Neuronal stem cell (in vitro differentiated cells): ENCODE results near the gene ACTR1A.

Experiments
- DNase-seq: peaks from one replicate; pipeline ENCODE4 v3.0.0-alpha.2; 2013; ENCODE audit warnings: low spot score
- H2AFZ ChIP-seq: one replicate; pipeline ENCODE4 v1.6.1; 2013; ENCODE audit warnings: mild to moderate bottlenecking, low read length, inconsistent platforms
- H2AK5ac ChIP-seq: 2 replicates; pipeline ENCODE4 v1.6.1; 2013; ENCODE audit warnings: low read depth, mild to moderate bottlenecking, inconsistent platforms, low read length, moderate library complexity, mixed read lengths
- H2BK120ac ChIP-seq: 2 replicates; pipeline ENCODE4 v1.6.1; 2013; ENCODE audit warnings: low read depth, mild to moderate bottlenecking, inconsistent platforms, low read length, moderate library complexity, mixed read lengths
- H2BK12ac ChIP-seq: one replicate; pipeline ENCODE4 v1.6.1; 2013; ENCODE audit warnings: low read length, inconsistent platforms
- H2BK15ac ChIP-seq: 2 replicates; pipeline ENCODE4 v1.6.1; 2013; ENCODE audit warnings: mild to moderate bottlenecking, low read length, inconsistent platforms, mixed read lengths
- H2BK5ac ChIP-seq: one replicate; pipeline ENCODE4 v1.6.1; 2013; ENCODE audit warnings: inconsistent platforms, mild to moderate bottlenecking, low read length, moderate library complexity
- H3K14ac ChIP-seq: one replicate; pipeline ENCODE4 v1.6.1; 2013; ENCODE audit warnings: low read length, inconsistent platforms
- H3K18ac ChIP-seq: 2 replicates; pipeline ENCODE4 v1.6.1; 2013; ENCODE audit warnings: low read length, inconsistent platforms
- H3K23ac ChIP-seq: 2 replicates; pipeline ENCODE4 v1.6.1; 2013; ENCODE audit warnings: low read depth, mild to moderate bottlenecking, mixed read lengths, low read length, inconsistent platforms; ENCODE audit not compliant: poor library complexity
- H3K27ac ChIP-seq: replicated peaks from 3 replicates; pipeline ENCODE4 v1.5.1; 2013; ENCODE audit warnings: low read length, inconsistent platforms
- H3K27me3 ChIP-seq, 3 experiments: 2 replicates each; pipeline ENCODE4 v1.6.1; 2013; ENCODE audit warnings: low read length in 3 of 3, mild to moderate bottlenecking in 2 of 3, inconsistent platforms in 1 of 3, low read depth in 1 of 3, mixed read lengths in 1 of 3, moderate library complexity in 1 of 3; ENCODE audit not compliant: control insufficient read depth in 3 of 3, insufficient read depth in 3 of 3
- H3K36me3 ChIP-seq, 2 donors: replicated peaks in 1 of 2; 2 replicates each; pipeline ENCODE4 v1.6.1; 2013; ENCODE audit warnings: low read length in 2 of 2; ENCODE audit not compliant: control insufficient read depth in 2 of 2, insufficient read depth in 2 of 2
- H3K4ac ChIP-seq: 2 replicates; pipeline ENCODE4 v1.6.1; 2013; ENCODE audit warnings: inconsistent platforms, mild to moderate bottlenecking, low read length, moderate library complexity
- H3K4me1 ChIP-seq, 2 donors: 1 replicate in 1 of 2; 2 replicates in 1 of 2; pipeline ENCODE4 v1.6.1; 2013; ENCODE audit warnings: low read length in 2 of 2, low read depth in 1 of 2; ENCODE audit not compliant: control insufficient read depth in 2 of 2, insufficient read depth in 1 of 2
- H3K4me2 ChIP-seq: one replicate; pipeline ENCODE4 v1.6.1; 2013; ENCODE audit warnings: mild to moderate bottlenecking, low read length, inconsistent platforms; ENCODE audit not compliant: insufficient read depth, poor library complexity, severe bottlenecking
- H3K4me3 ChIP-seq, 2 donors: 2 replicates each; pipeline ENCODE4 v1.5.1; 2013; ENCODE audit warnings: low read length in 2 of 2, mild to moderate bottlenecking in 2 of 2, inconsistent platforms in 1 of 2, moderate library complexity in 1 of 2
- H3K79me1 ChIP-seq: one replicate; pipeline ENCODE4 v1.6.1; 2013; ENCODE audit warnings: low read depth, mild to moderate bottlenecking, inconsistent platforms, low read length, moderate library complexity
- H3K9ac ChIP-seq: one replicate; pipeline ENCODE4 v1.6.1; 2013; ENCODE audit warnings: mild to moderate bottlenecking, low read depth, low read length, inconsistent platforms; ENCODE audit not compliant: poor library complexity
- H3K9me3 ChIP-seq, 2 donors: replicated peaks in 1 of 2; 2 replicates each; pipeline versions ENCODE3 to v1.6.1; 2013; ENCODE audit warnings: low read length in 2 of 2, mild to moderate bottlenecking in 2 of 2, inconsistent platforms in 1 of 2, low read depth in 1 of 2, mixed read lengths in 1 of 2, moderate library complexity in 1 of 2; ENCODE audit not compliant: control insufficient read depth in 2 of 2, insufficient read depth in 1 of 2
- H4K8ac ChIP-seq: one replicate; pipeline ENCODE4 v1.6.1; 2013; ENCODE audit warnings: low read depth, mild to moderate bottlenecking, inconsistent platforms, low read length, moderate library complexity
- H4K91ac ChIP-seq: one replicate; pipeline ENCODE4 v1.6.1; 2013; ENCODE audit warnings: low read length, low read depth, mild to moderate bottlenecking, inconsistent platforms; ENCODE audit not compliant: poor library complexity
- WGBS, 2 donors: extraction: QIAGEN DNeasy Blood & Tissue Kit; methylation state at CpG; one replicate each; pipeline ENCODE4 v1.1.7; 2013; ENCODE audit warnings: missing lambda C conversion rate in 2 of 2, mixed read lengths in 1 of 2; ENCODE audit not compliant: insufficient read length in 2 of 2, insufficient replicate concordance in 1 of 2; ENCODE audit errors: extremely low coverage in 2 of 2; 5-methylcytosine and 5-hydroxymethylcytosine counted together

ACTR1A gene

DNA sequence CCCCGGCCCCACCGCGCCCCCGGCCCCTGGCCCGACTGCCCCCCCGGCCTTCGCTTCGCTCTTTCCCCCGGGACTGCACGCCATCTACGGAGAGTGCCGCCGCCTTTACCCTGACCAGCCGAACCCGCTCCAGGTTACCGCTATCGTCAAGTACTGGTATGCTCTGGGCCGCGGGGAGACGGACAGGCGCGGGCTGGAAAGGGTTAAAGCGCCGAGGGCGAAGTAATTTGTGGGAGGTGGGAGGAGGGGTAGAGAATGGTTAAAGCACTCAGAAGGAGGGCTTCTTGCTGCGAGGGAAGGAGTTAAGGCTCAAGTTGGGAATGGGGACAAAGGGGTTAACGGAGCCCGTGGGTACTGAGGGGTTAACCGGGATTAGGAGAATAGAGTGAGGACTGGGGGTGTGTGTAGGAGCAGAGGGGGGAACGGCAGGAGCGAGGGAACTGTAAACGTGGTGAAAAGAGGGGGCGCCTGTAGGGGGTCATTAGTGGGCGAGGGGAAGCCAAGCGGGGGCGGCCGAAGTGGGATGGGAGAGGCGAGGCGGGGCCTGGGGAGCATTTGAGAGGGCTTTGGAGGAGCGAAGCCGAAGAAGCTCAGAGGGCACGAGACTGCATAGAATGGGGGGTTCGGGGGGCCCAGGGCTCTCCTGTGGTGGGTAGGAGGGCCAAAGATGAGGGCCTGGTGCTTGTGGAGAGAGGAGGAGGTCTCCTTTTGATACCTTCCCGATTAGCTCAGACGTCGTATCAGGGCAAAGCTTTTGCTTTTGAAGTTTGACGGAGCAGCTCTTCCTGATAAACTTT lies 1.9 kb upstream of the ACTR1A start:
- no peaks in the 10 kb centered on the region for H3K27me3 ChIP-seq
- peak overlapping the region; percentile 86 for H2AFZ ChIP-seq
- H3K9me3 ChIP-seq: no peaks in the 10 kb centered on the region
- H3K4me1 ChIP-seq: peaks cover 0 to 9% of the 10 kb centered on the region in 2 donors
- no peak overlapping the region for H4K91ac ChIP-seq
- H3K9ac ChIP-seq: peak overlapping the region; percentile 89
- peak overlapping the region; percentile 94 for H3K18ac ChIP-seq
- H3K79me1 ChIP-seq: peaks cover 6% of the 10 kb centered on the region
- peak overlapping the region; percentile 48 for H3K23ac ChIP-seq
- H2BK12ac ChIP-seq: no peak overlapping the region
- H3K4ac ChIP-seq: no peak overlapping the region
- no peak overlapping the region for H4K8ac ChIP-seq
- no peak overlapping the region for H2BK120ac ChIP-seq
- H2AK5ac ChIP-seq: no peak overlapping the region
- peak overlapping the region; percentile 66 for H3K14ac ChIP-seq
- H3K36me3 ChIP-seq: peaks cover 4 to 32% of the 10 kb centered on the region in 2 donors
- H2BK5ac ChIP-seq: peak overlapping the region; percentile 49
- peak; percentile 74 for DNase-seq
- peak overlapping the region; percentile 73 for H3K27ac ChIP-seq
- H2BK15ac ChIP-seq: no peak overlapping the region
- H3K4me3 ChIP-seq: peak overlapping the region; percentile 78 to 97
- peak overlapping the region; percentile 88 for H3K4me2 ChIP-seq
- no CpG with 5 or more reads among the region's 47 CpGs for WGBS, 2 donors

DNA sequence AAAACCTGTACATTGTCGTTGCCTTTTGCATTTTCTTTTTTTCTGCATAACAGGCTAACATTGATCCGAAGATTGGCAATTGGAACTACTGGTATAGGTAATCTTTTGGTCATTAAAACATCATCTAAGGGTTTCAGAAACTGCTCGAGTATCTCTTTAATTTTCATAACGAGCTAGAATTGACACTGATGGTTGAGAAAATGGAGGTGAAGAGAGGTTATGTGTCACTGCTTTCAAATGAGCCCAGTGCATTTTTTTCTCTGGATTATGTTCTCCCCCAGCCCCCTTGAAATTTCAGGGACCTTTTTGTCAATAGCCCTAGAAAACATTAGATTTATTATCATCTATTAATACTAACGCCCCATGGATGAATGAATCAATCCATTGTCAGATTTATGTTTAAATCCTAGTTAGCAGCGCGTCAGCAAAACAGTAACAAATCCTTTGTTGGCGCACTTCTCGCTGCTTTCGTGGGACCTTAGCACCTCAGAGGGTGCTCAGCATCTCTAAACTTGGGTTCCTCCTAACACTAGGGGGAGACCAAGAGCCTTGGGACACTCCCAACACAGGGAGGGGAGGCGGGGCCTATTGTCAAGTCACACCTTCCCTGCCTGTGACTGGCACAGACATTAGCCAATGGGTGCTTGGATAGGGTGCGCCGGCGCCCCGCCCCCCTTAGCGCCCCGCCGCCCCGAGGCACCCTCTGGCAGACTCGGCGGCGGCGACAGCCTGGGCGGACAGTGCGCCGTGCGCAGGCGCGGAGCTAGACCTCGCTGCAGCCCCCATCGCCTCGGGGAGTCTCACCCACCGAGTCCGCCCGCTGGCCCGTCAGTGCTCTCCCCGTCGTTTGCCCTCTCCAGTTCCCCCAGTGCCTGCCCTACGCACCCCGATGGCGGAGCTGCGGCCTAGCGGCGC lies 1.0 kb upstream of the ACTR1A start, which contains the start of gene SUFU:
SUFU (plus strand) TSS at position 709 of the 915 bp plus-strand sequence; CDS start at position 890, 181 bp downstream.
- Histone ChIP-seq H3K36me3 (peaks cover 0 to 26% of the 10 kb centered on the region in 2 donors), H3K14ac (peak within 1 kb of the TSS; percentile 66), H2BK5ac (peak within 1 kb of the TSS; percentile 49), H2AK5ac (no peak within 1 kb of the TSS), H3K79me1 (peaks cover 6% of the 10 kb centered on the region), H3K18ac (peak within 1 kb of the TSS; percentile 94), H2BK120ac (no peak within 1 kb of the TSS), H2BK15ac (no peak within 1 kb of the TSS), H3K27ac (peak within 1 kb of the TSS; percentile 73), H4K91ac (no peak within 1 kb of the TSS), H2BK12ac (no peak within 1 kb of the TSS), H3K23ac (peak within 1 kb of the TSS; percentile 48), H2AFZ (peak within 1 kb of the TSS; percentile 91), H3K4ac (no peak within 1 kb of the TSS), H3K9ac (peak within 1 kb of the TSS; percentile 89), H3K9me3 (no peaks in the 10 kb centered on the region), H3K4me1 (peaks cover 0 to 9% of the 10 kb centered on the region in 2 donors), H3K4me2 (peak within 1 kb of the TSS; percentile 88), H4K8ac (no peak within 1 kb of the TSS), H3K27me3 (no peaks in the 10 kb centered on the region), H3K4me3 (peak within 1 kb of the TSS; percentile 78 to 97)
- no CpG with 5 or more reads among the region's 44 CpGs for WGBS, 2 donors
- peak; percentile 100 for DNase-seq

DNA sequence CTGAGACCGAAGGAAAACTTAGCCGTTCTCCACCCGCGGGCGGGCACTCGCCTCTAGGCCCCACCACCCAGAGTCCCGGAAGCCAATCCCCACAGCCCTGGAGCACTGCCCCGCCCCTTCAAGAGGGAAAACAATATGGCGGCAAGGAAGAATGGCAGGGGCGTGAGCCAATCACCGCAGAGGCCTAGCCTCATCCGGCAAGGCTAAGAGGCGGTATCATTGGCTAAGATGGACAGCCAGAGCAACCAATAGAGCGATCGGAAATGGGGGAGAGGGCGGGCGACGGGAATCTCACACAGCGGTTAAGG lies 529 bp downstream of the ACTR1A start:
- H2BK12ac ChIP-seq: no peak overlapping the region
- peak overlapping the region; percentile 91 for H2AFZ ChIP-seq
- peaks cover 6% of the 10 kb centered on the region for H3K79me1 ChIP-seq
- H3K36me3 ChIP-seq: peaks cover 0 to 25% of the 10 kb centered on the region in 2 donors
- peak overlapping the region; percentile 84 for H3K4me2 ChIP-seq
- H3K27ac ChIP-seq: no peak overlapping the region
- no CpG with 5 or more reads among the region's 19 CpGs for WGBS, 2 donors
- no peak overlapping the region for H4K91ac ChIP-seq
- no peak overlapping the region for H4K8ac ChIP-seq
- H2BK120ac ChIP-seq: no peak overlapping the region
- no peak overlapping the region for H2AK5ac ChIP-seq
- no peak overlapping the region for H3K18ac ChIP-seq
- no peak overlapping the region for H3K9ac ChIP-seq
- no peak overlapping the region for H3K23ac ChIP-seq
- peaks cover 0 to 9% of the 10 kb centered on the region in 2 donors for H3K4me1 ChIP-seq
- H3K9me3 ChIP-seq: no peaks in the 10 kb centered on the region
- H2BK15ac ChIP-seq: no peak overlapping the region
- DNase-seq: peak; percentile 99
- peak overlapping the region; percentile 78 to 96 for H3K4me3 ChIP-seq
- peak overlapping the region; percentile 62 for H2BK5ac ChIP-seq
- H3K14ac ChIP-seq: no peak overlapping the region
- H3K27me3 ChIP-seq: no peaks in the 10 kb centered on the region
- H3K4ac ChIP-seq: no peak overlapping the region
